Measurements from ENCODE around the gene PLAAT2.
A peak's percentile ranks its signal among the peaks of the same experiment; 100 is the strongest.

PLAAT2 gene

GRCh38 chr11:63520606-63521170, 42.5 kb downstream of the PLAAT2 start:
- TF ChIP-seq SPI1 (IDR thresholded peaks at IDR 0.05; ENCODE audit: low read depth, low read length) (no peak), POLR2A (IDR thresholded peaks at IDR 0.05; ENCODE audit: low read depth, low read length) (no peak), POLR2AphosphoS5 (IDR thresholded peaks at IDR 0.05; ENCODE audit: low read depth, low read length) (no peak), POU2F2 (IDR thresholded peaks at IDR 0.05; ENCODE audit: low read depth, low read length) (no peak), PAX5 (IDR thresholded peaks at IDR 0.05; ENCODE audit: insufficient read depth, low read length, severe bottlenecking) (no peak), TAF1 (IDR thresholded peaks at IDR 0.05; ENCODE audit: low read depth, low read length) (no peak)
- DNase-seq (ENCODE audit: insufficient read length, low spot score): no peak
- no peak for FAIRE-seq

GRCh38 chr11:63518548-63518947, 44.6 kb downstream of the PLAAT2 start:
- DNase-seq (ENCODE audit: insufficient read length, low spot score) (no peak), FAIRE-seq (no peak)
- TF ChIP-seq PAX5 (IDR thresholded peaks at IDR 0.05; ENCODE audit: insufficient read depth, low read length, severe bottlenecking): no peak

GRCh38 chr11:63517156-63517555, 46.0 kb downstream of the PLAAT2 start:
- no peak for DNase-seq (ENCODE audit: insufficient read length, low spot score)
- TF ChIP-seq TAF1 (IDR thresholded peaks at IDR 0.05; ENCODE audit: low read depth, low read length) (no peak), POU2F2 (IDR thresholded peaks at IDR 0.05; ENCODE audit: low read depth, low read length) (no peak), PAX5 (IDR thresholded peaks at IDR 0.05; ENCODE audit: insufficient read depth, low read length, severe bottlenecking) (no peak)
- FAIRE-seq: no peak

- no peak for FAIRE-seq
- TF ChIP-seq SPI1 (IDR thresholded peaks at IDR 0.05; ENCODE audit: low read depth, low read length): no peak
- TF ChIP-seq POLR2A (IDR thresholded peaks at IDR 0.05; ENCODE audit: low read depth, low read length): no peak
- no peak for TF ChIP-seq POLR2AphosphoS5 (IDR thresholded peaks at IDR 0.05; ENCODE audit: low read depth, low read length)
- TF ChIP-seq PAX5 (IDR thresholded peaks at IDR 0.05; ENCODE audit: insufficient read depth, low read length, severe bottlenecking): no peak
- TF ChIP-seq TAF1 (IDR thresholded peaks at IDR 0.05; ENCODE audit: low read depth, low read length): no peak
- TF ChIP-seq POU2F2 (IDR thresholded peaks at IDR 0.05; ENCODE audit: low read depth, low read length): no peak
- no peak for DNase-seq (ENCODE audit: insufficient read length, low spot score)
Observed at GRCh38 chr11:63516109-63516508, 47.1 kb downstream of the PLAAT2 start.

- no peak for TF ChIP-seq SPI1 (IDR thresholded peaks at IDR 0.05; ENCODE audit: low read depth, low read length)
- no peak for TF ChIP-seq PAX5 (IDR thresholded peaks at IDR 0.05; ENCODE audit: insufficient read depth, low read length, severe bottlenecking)
- TF ChIP-seq POLR2AphosphoS5 (IDR thresholded peaks at IDR 0.05; ENCODE audit: low read depth, low read length): no peak
- no peak for TF ChIP-seq POU2F2 (IDR thresholded peaks at IDR 0.05; ENCODE audit: low read depth, low read length)
- no peak for TF ChIP-seq POLR2A (IDR thresholded peaks at IDR 0.05; ENCODE audit: low read depth, low read length)
- TF ChIP-seq TAF1 (IDR thresholded peaks at IDR 0.05; ENCODE audit: low read depth, low read length): no peak
- no peak for DNase-seq (ENCODE audit: insufficient read length, low spot score)
- no peak for FAIRE-seq
Observed at GRCh38 chr11:63512816-63513215, 50.4 kb downstream of the PLAAT2 start.

GRCh38 chr11:63511048-63511748, 52.0 kb downstream of the PLAAT2 start:
- TF ChIP-seq POLR2AphosphoS5 (IDR thresholded peaks at IDR 0.05; ENCODE audit: low read depth, low read length): no peak
- no peak for TF ChIP-seq SPI1 (IDR thresholded peaks at IDR 0.05; ENCODE audit: low read depth, low read length)
- no peak for TF ChIP-seq PAX5 (IDR thresholded peaks at IDR 0.05; ENCODE audit: insufficient read depth, low read length, severe bottlenecking)
- no peak for TF ChIP-seq POLR2A (IDR thresholded peaks at IDR 0.05; ENCODE audit: low read depth, low read length)
- no peak for TF ChIP-seq POU2F2 (IDR thresholded peaks at IDR 0.05; ENCODE audit: low read depth, low read length)
- no peak for TF ChIP-seq TAF1 (IDR thresholded peaks at IDR 0.05; ENCODE audit: low read depth, low read length)
- DNase-seq (ENCODE audit: insufficient read length, low spot score): no peak
- no peak for FAIRE-seq

GRCh38 chr11:63510360-63511047, 52.7 kb downstream of the PLAAT2 start:
- no peak for TF ChIP-seq POLR2AphosphoS5 (IDR thresholded peaks at IDR 0.05; ENCODE audit: low read depth, low read length)
- TF ChIP-seq SPI1 (IDR thresholded peaks at IDR 0.05; ENCODE audit: low read depth, low read length): no peak
- no peak for TF ChIP-seq POU2F2 (IDR thresholded peaks at IDR 0.05; ENCODE audit: low read depth, low read length)
- TF ChIP-seq TAF1 (IDR thresholded peaks at IDR 0.05; ENCODE audit: low read depth, low read length): no peak
- TF ChIP-seq PAX5 (IDR thresholded peaks at IDR 0.05; ENCODE audit: insufficient read depth, low read length, severe bottlenecking): no peak
- TF ChIP-seq POLR2A (IDR thresholded peaks at IDR 0.05; ENCODE audit: low read depth, low read length): no peak
- FAIRE-seq (no peak), DNase-seq (ENCODE audit: insufficient read length, low spot score) (no peak)

- no peak for FAIRE-seq
- TF ChIP-seq POU2F2 (IDR thresholded peaks at IDR 0.05; ENCODE audit: low read depth, low read length) (no peak), SPI1 (IDR thresholded peaks at IDR 0.05; ENCODE audit: low read depth, low read length) (peak; percentile 33; the same call in 1 of the 2 replicates)
- no peak for DNase-seq (ENCODE audit: insufficient read length, low spot score)
Observed at GRCh38 chr11:63508745-63509144, 54.4 kb downstream of the PLAAT2 start.

- DNase-seq (ENCODE audit: insufficient read length, low spot score) (no peak), FAIRE-seq (no peak)
- TF ChIP-seq TAF1 (IDR thresholded peaks at IDR 0.05; ENCODE audit: low read depth, low read length) (no peak), POU2F2 (IDR thresholded peaks at IDR 0.05; ENCODE audit: low read depth, low read length) (no peak), POLR2AphosphoS5 (IDR thresholded peaks at IDR 0.05; ENCODE audit: low read depth, low read length) (no peak), POLR2A (IDR thresholded peaks at IDR 0.05; ENCODE audit: low read depth, low read length) (no peak), SPI1 (IDR thresholded peaks at IDR 0.05; ENCODE audit: low read depth, low read length) (no peak), PAX5 (IDR thresholded peaks at IDR 0.05; ENCODE audit: insufficient read depth, low read length, severe bottlenecking) (no peak)
Observed at GRCh38 chr11:63508009-63508408, 55.2 kb downstream of the PLAAT2 start.

- TF ChIP-seq POU2F2 (IDR thresholded peaks at IDR 0.05; ENCODE audit: low read depth, low read length) (no peak), TAF1 (IDR thresholded peaks at IDR 0.05; ENCODE audit: low read depth, low read length) (no peak), PAX5 (IDR thresholded peaks at IDR 0.05; ENCODE audit: insufficient read depth, low read length, severe bottlenecking) (no peak), POLR2AphosphoS5 (IDR thresholded peaks at IDR 0.05; ENCODE audit: low read depth, low read length) (no peak), POLR2A (IDR thresholded peaks at IDR 0.05; ENCODE audit: low read depth, low read length) (no peak), SPI1 (IDR thresholded peaks at IDR 0.05; ENCODE audit: low read depth, low read length) (no peak)
- FAIRE-seq (no peak), DNase-seq (ENCODE audit: insufficient read length, low spot score) (no peak)
Observed at GRCh38 chr11:63507511-63507910, 55.7 kb downstream of the PLAAT2 start.

All from GM12891 (cell line).